ENCODE measurements around the gene ZFP62.
"Not testable (repeated sequence)": the region's sequence is repeated elsewhere in the genome, so short reads cannot be mapped to it uniquely, and the experiment has no call there.

ZFP62 gene

GRCh38 chr5:180860887-180861822 is at the start of gene ZFP62:
TSS of gene ZFP62 (minus strand) at chr5:180861276. CDS start at chr5:180861219, 57 bp downstream.
- peak; percentile 90 for DNase-seq

DNA sequence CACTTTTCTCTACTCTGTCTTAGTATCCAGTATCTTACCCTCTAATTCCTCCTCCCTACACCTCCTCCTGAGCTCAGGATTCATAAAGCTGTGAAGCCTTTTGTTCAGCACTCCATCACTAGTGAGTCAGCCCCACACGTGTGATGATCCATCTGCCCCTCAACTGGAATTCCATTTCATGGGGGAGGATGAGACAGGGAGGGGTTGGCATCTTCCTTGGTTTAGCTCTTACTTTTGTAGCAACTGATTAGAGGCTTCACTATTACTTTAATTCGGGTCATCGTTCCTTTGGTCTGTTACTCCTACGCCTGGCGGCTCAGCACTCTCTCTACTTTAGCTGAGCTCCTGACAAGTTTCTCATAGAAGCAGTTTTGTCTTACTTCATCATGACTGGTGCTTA is 49.7 kb upstream of the ZFP62 start:
- no peak for DNase-seq

DNA sequence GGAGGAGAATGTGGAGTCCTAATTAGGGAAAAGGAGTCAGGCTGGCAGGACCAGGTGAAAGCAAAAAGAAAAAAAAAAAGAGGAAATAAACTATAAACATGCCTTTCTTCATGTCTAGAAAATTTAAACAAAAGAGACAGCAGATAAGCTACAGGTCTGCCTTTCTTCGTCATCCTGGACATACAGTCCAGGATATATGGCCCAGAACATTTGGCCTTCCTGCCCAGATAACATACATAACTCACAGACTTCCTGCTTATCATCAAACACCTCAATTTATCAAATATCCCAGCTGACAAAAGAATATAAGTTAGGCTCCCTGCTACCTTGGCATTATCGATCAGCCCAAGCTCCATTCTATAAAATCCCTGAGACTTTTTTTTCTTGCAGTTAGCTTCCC is 49.1 kb upstream of the ZFP62 start:
- DNase-seq: no peak

- DNase-seq: no peak
Measured at GRCh38 chr5:180909782-180910181, 48.7 kb upstream of the ZFP62 start.

- DNase-seq: no peak
Measured at GRCh38 chr5:180908998-180909731, 48.1 kb upstream of the ZFP62 start.

- DNase-seq: no peak
Measured at GRCh38 chr5:180908400-180908799, 47.3 kb upstream of the ZFP62 start.

GRCh38 chr5:180901319-180902009 is 40.4 kb upstream of the ZFP62 start:
- no peak for DNase-seq

DNA sequence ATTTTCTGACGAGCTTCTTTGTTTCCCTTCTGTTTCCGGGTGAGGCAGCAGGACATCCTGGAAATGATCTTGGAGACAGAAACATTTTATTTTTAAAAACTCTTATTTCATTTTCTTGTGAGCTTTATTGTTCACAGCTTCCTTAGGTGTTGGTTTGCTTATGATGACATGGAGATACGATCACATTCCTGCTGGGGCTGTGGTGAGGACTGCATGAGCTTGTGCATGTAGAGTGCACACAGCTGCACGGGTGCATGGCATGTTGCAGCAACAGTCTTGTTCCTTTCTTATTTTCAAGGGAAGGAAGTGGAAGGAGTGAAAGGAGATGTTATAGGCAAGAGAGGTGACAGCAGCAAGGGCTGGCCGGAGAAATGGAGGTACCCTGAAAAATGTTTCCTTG is 39.1 kb upstream of the ZFP62 start:
- DNase-seq: no peak

GRCh38 chr5:180898621-180899246 is 37.7 kb upstream of the ZFP62 start, which contains the start of gene BTNL8:
TSS of gene BTNL8 (plus strand) at chr5:180899159. CDS start at chr5:180899311, 152 bp downstream.
- DNase-seq: no peak

DNA sequence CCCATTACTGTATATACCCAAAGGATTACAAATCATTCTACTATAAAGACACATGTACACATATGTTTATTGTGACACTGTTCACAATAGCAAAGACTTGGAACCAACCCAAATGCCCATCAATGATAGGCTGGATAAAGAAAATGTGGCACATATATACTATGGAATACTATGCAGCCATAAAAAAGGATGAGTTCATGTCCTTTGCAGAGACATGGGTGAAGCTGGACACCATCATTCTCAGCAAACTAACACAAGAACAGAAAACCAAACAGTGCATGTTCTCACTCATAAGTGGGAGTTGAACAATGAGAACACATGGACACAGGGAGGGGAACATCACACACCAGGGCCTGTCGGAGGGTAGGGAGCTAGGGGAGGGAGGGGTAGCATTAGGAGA is 34.3 kb upstream of the ZFP62 start:
- DNase-seq: not testable (repeated sequence)

DNA sequence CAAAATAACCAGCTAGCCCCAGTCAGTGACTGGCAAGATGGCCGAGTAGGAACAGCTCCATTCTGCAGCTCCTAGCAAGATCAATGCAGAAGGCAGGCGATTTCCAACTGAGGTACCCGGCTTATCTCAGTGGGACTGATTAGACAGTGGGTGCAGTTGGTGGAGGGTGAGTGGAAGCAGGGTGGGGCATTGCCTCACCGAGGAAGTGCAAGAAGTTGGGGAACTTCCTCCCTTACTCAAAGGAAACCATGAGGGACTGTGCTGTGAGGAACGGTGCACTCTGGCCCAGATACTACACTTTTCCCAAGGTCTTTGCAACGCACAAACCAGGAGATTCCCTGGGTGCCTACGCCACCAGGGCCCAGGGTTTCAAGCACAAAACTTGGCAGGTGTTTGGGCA is 28.3 kb upstream of the ZFP62 start:
- DNase-seq: no peak

- not testable (repeated sequence) for DNase-seq
Measured at GRCh38 chr5:180885845-180886529, 24.9 kb upstream of the ZFP62 start.

DNA sequence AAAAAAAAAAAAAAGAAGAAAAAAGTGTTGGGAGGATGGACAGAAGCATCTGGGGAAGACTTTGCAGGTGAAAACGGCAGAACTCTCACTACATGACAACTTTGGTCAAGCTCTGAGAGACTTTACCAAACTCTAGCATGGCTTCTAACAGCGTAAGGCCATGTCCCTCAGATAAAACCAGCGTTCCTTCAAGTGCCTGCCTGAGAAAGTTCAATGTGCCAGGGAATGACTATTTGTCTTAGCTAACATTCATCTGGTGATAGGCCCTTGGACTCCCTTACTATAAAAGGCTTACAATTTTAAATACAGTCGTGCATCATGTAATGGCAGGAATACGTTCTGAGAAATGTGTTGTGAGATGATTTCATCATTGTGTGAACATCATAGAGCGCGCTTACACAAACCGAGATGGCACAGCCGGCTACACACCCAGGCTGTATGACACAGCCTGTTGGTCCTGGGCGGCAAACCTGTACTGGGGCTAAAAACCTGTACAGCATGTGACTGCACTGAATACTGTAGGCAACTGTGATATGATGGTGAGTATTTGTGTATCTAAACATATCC is 14.9 kb upstream of the ZFP62 start:
- DNase-seq: no peak

DNA sequence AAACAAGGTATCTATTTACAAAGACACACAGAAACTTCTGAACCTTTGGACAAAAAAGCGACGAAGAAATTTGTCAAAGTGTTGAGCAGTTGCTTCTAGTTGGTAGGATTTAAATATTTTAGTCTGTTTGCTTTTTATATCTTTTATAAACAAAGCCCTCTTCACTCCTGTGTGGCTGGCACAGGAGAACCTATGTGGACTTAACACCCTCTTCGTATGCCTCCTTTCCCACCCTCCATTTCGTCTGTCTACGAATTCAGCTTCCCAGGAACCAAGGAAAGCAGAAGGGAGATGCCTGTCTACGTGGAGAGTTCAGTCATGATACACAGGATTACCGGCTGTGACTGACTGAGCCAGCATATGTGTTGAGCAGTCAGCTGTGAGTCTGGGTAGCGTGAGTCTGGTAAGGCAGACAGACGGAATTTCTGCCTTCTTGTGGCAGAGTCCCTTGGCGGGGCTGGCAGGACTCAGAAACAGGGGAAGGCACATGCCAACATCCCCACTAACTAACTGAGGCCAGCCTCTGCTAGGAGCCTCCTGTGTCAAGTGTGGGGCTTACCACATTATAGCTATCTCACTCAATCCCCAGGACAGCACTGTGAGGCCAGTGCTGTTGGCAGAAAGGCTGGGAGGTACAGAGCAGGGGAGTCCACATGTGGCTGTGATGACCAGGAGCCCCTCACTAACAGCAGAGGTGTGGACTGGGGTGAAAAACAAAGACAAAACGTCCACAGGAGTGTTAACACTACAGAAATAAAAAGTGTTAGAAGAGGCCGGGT is 13.9 kb upstream of the ZFP62 start:
- no peak for DNase-seq

- peak; percentile 58 for DNase-seq
Measured at GRCh38 chr5:180873615-180874520, 12.8 kb upstream of the ZFP62 start.

DNA sequence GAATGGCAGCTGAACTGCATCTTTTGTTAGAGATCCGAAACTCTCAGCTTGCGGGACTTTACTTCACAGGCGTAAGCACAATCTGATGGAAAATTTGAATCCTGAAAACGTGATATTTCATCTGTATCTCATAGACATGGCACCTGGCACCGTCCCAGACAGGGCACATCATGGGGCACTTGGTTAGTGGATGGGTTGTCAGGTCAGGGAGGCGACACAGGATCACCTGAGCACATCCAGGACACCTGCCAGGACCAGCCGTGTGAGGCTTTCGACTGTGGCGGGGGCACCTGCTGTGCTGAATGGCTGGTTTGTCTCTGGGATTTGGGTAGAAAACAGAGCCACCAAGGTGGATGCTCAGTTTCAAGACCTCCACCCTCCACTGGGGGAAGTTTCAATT is 11.3 kb upstream of the ZFP62 start:
- no peak for DNase-seq

DNA sequence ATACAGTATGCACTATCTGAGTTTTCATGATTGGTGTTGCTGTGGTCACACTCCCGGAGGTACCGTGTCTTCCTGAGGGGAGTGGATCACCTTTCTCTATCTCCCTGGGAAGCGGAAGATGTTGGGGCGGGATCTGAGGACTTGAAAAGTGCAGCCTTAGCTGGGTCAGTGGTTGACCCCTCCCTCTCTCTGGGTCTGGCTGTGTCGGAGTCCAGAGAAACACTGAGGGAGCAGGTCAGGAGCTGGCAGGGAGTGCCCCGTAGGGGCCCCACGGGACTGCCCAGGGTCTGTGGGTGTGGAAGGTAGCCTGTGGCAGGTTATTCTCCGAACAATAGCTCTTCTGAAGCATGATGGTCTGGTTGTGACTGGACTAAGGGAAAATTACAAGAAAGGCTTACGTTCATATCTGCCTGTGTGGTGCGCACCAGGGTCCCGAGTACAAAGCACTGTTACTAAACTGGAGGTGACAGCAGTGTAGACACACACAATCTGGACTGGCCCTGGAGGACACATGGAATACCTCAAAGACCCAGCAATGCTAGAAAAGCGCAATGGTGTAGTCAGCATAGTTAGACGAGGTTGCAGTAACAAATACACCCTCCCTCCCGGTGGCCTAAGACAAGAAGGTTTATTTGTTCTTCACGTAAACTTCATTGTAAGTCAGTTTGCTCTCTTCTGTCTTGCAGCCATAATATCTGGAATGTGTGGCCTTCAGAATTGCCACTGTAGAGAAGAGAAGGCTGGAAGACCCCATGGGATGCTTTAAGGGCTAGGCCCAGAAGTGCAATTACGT is 9.4 kb upstream of the ZFP62 start:
- no peak for DNase-seq

- DNase-seq: no peak
Measured at GRCh38 chr5:180869587-180869986, 8.5 kb upstream of the ZFP62 start.

DNA sequence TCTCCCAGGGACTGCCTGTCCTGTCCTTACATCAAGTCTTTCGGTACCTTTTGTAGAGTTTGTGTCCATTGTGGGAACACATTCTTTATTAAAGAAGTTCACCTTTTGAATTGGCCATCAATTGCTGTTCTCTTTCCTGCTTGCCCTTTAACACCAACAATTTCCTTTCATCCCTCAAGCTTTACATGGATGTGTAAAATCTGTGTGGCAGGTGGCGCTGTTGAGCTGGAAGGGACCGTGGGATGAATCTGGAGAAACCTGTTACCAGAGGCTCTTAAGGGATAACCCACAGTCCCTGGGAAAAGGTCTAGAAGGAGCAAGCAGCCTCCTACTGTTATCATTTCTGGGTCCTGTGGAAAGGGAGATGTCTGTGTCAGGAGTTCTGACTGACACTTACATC is 7.9 kb upstream of the ZFP62 start:
- DNase-seq: peak; percentile 43
